Ishikawa (cell line): Measurements from ENCODE around the gene SH3RF3.

Experiments
- CEBPB ChIP-seq: IDR thresholded peaks from 2 replicates; pipeline ENCODE4 v1.6.1; 2012
- EGR1 ChIP-seq: IDR thresholded peaks from 2 replicates; pipeline ENCODE4 v1.6.1; 2012
- EP300 ChIP-seq: IDR thresholded peaks from 2 replicates; pipeline ENCODE4 v1.6.1; 2012; ENCODE audit warnings: borderline replicate concordance
- FOXM1 ChIP-seq: IDR thresholded peaks from 2 replicates; pipeline ENCODE4 v1.6.1; 2012; ENCODE audit warnings: low read depth, borderline replicate concordance
- MAX ChIP-seq: IDR thresholded peaks from 2 replicates; pipeline ENCODE4 v1.6.1; 2012
- NFIC ChIP-seq: IDR thresholded peaks from 2 replicates; pipeline ENCODE4 v1.6.1; 2012
- RAD21 ChIP-seq: IDR thresholded peaks from 2 replicates; pipeline ENCODE4 v1.6.1; 2012; ENCODE audit warnings: low read depth
- REST ChIP-seq: IDR thresholded peaks from 2 replicates; pipeline ENCODE4 v1.6.1; 2012; ENCODE audit warnings: low read depth, mild to moderate bottlenecking
- TAF1 ChIP-seq: IDR thresholded peaks from 2 replicates; pipeline ENCODE4 v1.6.1; 2012; ENCODE audit warnings: low read depth, mild to moderate bottlenecking
- TCF12 ChIP-seq: IDR thresholded peaks from 2 replicates; pipeline ENCODE4 v1.6.1; 2012; ENCODE audit warnings: low read depth
- TEAD4 ChIP-seq: IDR thresholded peaks from 2 replicates; pipeline ENCODE4 v1.6.1; 2012
- USF1 ChIP-seq: IDR thresholded peaks from 2 replicates; pipeline ENCODE4 v1.6.1; 2012
- YY1 ChIP-seq: IDR thresholded peaks from 2 replicates; pipeline ENCODE4 v1.6.1; 2012; ENCODE audit warnings: low read depth
- ZBTB7A ChIP-seq: IDR thresholded peaks from 2 replicates; pipeline ENCODE4 v1.6.1; 2012; ENCODE audit warnings: low read depth

GRCh38 chr2:109494351-109494750 is 365.3 kb downstream of the SH3RF3 start:
- TF ChIP-seq REST (no peak), MAX (no peak), USF1 (no peak), EP300 (no peak), RAD21 (no peak), FOXM1 (no peak), TAF1 (no peak), CEBPB (no peak), YY1 (no peak), TEAD4 (no peak), EGR1 (no peak), TCF12 (no peak), ZBTB7A (no peak), NFIC (no peak)
